ENCODE measurements around the gene NFIB.

NFIB gene

DNA sequence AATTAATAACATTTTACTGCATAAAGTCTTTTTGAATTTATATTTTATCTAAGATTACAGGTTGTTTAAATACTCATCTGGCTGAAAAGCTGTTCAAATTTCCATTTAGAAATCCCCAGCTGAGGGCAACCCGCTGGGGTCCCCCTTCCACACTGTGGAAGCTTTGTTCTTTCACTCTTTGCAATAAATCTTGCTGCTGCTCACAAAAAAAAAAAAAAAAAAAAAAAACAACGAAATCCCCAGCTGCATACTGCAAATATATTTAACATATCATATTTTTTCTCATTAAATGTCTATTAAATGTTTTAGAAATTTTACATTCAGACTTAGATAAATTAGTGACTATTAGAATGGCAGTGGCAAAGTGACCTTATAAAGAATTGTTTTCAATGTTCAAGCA, 172.2 kb downstream of the NFIB start:
- no peak for DNase-seq (ENCODE audit: low read depth)
- TF ChIP-seq, protein P1, sequence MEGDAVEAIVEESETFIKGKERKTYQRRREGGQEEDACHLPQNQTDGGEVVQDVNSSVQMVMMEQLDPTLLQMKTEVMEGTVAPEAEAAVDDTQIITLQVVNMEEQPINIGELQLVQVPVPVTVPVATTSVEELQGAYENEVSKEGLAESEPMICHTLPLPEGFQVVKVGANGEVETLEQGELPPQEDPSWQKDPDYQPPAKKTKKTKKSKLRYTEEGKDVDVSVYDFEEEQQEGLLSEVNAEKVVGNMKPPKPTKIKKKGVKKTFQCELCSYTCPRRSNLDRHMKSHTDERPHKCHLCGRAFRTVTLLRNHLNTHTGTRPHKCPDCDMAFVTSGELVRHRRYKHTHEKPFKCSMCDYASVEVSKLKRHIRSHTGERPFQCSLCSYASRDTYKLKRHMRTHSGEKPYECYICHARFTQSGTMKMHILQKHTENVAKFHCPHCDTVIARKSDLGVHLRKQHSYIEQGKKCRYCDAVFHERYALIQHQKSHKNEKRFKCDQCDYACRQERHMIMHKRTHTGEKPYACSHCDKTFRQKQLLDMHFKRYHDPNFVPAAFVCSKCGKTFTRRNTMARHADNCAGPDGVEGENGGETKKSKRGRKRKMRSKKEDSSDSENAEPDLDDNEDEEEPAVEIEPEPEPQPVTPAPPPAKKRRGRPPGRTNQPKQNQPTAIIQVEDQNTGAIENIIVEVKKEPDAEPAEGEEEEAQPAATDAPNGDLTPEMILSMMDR (IDR thresholded peaks at IDR 0.05; ENCODE audit: insufficient read depth, low read depth, low read length, missing control alignments) = no peak
- H3K4me3 ChIP-seq (ENCODE audit: low read depth, low read length) = no peak overlapping the region

DNA sequence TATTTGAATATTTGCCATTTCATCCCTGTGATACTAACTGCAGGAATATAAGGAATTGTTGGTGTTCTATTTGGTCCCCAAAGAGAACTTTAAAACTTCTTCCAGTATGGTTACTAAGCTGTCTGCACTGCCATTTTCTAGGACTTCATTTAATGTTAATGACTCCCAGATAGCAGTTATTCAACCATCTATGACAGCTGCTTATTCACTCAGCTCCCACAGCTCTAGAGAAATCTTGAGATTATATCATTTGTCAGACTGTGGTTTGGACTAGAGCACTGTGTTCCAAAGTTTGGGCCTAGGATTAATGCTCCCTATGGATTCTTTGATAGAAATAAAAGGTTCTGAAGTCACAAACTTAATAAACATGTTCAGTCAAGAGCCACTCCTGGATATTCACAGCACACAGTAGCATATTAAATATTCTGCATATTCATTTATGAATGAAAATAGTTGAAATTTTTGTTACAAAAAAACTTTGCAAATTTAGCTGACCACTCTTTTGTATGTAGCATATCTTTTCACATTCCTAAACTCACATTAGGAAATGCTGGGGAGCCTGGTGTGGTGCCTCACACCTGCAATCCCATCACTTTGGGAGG, 173.7 kb downstream of the NFIB start:
- DNase-seq (ENCODE audit: low read depth) = no peak
- H3K4me3 ChIP-seq (ENCODE audit: low read depth, low read length) = no peak overlapping the region
- TF ChIP-seq, protein P1 (IDR thresholded peaks at IDR 0.05; ENCODE audit: insufficient read depth, low read depth, low read length, missing control alignments) = no peak

DNA sequence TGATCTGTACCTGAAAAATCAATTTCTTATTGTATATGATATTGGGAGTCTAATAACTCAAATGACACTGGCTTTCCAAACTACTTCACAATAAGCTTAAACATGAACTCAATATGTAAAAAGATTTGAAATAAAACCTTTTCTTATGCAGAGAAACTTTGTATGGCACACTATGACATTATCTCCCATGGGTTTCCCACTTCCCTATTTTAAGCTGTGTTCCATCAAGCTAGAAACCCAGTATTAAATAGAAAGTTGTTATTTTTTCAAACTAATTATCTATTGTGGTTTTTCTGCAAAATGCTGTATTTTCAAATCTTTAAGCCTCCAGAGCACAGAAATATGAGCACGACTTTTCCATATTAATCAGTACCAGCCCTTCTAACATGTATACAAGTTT, 174.7 kb downstream of the NFIB start:
- DNase-seq (ENCODE audit: low read depth) = no peak
- no peak overlapping the region for H3K4me3 ChIP-seq (ENCODE audit: low read depth, low read length)
- TF ChIP-seq, protein P1 (IDR thresholded peaks at IDR 0.05; ENCODE audit: insufficient read depth, low read depth, low read length, missing control alignments) = no peak

DNA sequence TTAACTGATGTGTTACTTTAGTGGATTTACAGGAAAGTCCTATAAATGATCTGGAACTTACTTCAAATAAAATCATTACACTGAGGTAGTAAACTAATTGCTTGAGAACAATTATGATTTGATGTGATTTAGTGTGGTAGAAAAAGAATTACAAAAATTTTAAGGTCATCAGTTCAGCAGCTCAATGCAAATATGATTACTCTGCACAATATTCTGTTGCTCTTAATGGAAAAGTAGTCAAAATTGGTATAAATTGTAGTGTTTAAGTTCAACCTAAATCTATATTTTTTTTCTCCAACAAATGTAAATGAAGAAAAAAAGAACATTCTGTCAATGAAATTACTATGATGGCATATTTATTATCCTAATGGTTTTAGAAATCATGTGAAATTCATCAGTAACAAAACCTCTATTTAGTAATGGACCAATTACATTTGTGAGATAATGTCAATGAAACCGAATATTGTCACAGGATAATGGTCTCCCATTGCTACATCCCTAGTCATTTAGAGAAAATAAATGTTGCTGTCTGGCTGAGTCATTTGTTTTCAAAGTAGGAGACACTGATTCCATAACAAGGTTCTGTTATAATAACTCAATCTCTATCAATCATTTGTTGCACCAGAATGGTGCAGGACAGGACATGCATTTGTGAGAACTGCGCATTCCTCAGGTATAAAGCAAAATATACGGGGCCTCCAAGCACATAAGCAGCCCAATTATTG, 177.1 kb downstream of the NFIB start:
- no peak for DNase-seq (ENCODE audit: low read depth)
- no peak overlapping the region for H3K4me3 ChIP-seq (ENCODE audit: low read depth, low read length)
- TF ChIP-seq, protein P1 (IDR thresholded peaks at IDR 0.05; ENCODE audit: insufficient read depth, low read depth, low read length, missing control alignments) = no peak

DNA sequence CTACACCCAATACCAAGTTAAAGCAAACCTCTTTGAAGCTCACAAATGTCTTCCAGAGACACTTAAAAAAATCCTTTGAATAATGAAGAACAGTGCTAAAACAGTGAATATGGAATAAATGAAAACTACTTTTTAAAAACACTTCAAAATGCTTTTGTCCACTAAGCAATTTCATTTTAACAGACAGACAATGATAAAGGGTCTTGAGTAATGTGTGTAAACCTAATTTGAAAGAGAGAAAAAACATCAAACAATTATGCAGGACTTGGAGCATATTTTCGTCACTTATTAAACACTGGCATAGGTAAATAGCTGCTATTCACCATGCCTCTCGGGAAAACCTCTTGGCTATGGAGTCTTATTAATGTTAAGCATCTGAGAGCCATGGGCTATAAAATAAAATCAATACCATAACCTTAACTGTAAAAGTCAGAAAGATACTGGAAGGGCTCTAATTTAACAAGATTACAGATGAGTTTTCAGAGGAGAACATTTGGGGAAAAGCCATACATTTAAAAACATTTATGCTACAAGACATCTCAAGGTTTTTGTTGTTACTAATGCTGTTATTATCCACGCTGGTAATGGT, 177.8 kb downstream of the NFIB start:
- TF ChIP-seq, protein P1 (IDR thresholded peaks at IDR 0.05; ENCODE audit: insufficient read depth, low read depth, low read length, missing control alignments) = no peak
- no peak overlapping the region for H3K4me3 ChIP-seq (ENCODE audit: low read depth, low read length)
- no peak for DNase-seq (ENCODE audit: low read depth)

DNA sequence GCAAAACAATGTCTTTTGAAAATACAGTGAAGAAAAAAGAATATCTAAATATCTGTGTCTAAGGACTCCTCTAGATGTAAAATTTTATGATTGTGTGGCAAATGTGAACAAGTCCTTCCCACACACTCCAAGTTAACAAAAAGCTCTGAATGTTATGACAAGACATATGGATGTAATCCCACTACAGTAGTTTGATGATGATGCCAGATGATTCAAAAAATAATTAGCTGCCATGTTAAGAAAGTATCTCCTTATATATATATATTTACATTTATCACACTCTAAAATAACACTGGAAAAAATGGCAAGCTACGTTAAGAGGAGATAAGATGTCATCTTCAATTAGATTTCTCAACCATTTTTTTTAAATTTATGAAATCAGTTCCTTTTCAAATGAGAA, 178.5 kb downstream of the NFIB start:
- no peak overlapping the region for H3K4me3 ChIP-seq (ENCODE audit: low read depth, low read length)
- TF ChIP-seq, protein P1 (IDR thresholded peaks at IDR 0.05; ENCODE audit: insufficient read depth, low read depth, low read length, missing control alignments) = no peak
- no peak for DNase-seq (ENCODE audit: low read depth)
